Epithelial cell of esophagus (primary cell): ENCODE measurements around the gene COQ8B.
"Not testable (repeated sequence)": the region's sequence is repeated elsewhere in the genome, so short reads cannot be mapped to it uniquely, and the experiment has no call there.

ENCODE experiments used
- DNase-seq: peaks from one replicate; pipeline ENCODE4 v3.0.0; 2010; ENCODE audit warnings: low read depth
- H3K4me3 ChIP-seq: 2 replicates; pipeline ENCODE4 v1.5.1; 2011; ENCODE audit warnings: mild to moderate bottlenecking, low read length, control low read depth
- TF ChIP-seq, protein P1 (sequence below): IDR thresholded peaks from 2 replicates; pipeline ENCODE4 v1.5.1; 2011; ENCODE audit warnings: low read depth, mild to moderate bottlenecking, low read length, control low read depth, inconsistent platforms; ENCODE audit not compliant: insufficient read depth; ENCODE audit errors: missing control alignments

Gene COQ8B

DNA sequence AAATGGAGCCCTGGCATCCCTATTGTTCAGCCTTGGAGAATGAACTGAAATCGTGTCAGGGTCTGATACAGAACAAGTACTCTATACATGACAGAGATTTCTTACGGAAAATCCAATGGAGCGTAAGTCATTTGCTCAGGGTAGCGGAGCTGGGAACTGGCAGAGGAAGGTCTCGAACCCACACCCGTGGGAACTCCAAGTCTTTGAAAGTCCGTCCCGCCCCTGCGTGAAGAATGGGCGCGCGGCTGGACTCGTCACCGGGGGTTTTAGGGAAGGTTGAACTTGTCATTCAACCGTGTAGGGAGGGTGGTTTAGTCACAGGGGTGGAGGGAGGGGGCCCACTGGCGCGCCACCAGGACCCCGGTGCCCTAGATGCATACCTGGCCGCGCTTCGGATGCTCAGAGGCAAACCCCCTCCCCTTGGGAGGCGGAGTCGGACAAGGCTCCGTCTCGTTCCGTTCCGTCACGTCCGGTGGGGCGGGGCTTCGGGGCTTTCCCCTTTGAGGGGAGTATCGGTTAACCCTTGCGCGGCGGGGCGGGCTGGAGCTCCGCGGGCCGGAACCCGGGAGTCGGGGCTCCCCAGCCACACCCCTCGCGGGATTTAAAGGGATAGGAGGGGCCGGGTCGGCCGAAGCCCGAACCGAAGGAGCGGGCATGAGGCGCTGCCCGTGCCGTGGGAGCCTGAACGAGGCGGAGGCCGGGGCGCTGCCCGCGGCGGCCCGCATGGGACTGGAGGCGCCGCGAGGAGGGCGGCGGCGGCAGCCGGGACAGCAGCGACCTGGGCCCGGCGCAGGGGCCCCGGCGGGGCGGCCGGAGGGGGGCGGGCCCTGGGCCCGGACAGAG lies at the start of gene COQ8B, which contains the start of gene ITPKC:
TSS of gene COQ8B (minus strand) at position 405 of the 843 bp plus-strand sequence. CDS start 2,254 bp downstream, outside the sequence.
TSS of gene ITPKC (plus strand) at position 631 of the 843 bp plus-strand sequence. CDS start at position 655, 24 bp downstream.
- TF ChIP-seq, protein P1, sequence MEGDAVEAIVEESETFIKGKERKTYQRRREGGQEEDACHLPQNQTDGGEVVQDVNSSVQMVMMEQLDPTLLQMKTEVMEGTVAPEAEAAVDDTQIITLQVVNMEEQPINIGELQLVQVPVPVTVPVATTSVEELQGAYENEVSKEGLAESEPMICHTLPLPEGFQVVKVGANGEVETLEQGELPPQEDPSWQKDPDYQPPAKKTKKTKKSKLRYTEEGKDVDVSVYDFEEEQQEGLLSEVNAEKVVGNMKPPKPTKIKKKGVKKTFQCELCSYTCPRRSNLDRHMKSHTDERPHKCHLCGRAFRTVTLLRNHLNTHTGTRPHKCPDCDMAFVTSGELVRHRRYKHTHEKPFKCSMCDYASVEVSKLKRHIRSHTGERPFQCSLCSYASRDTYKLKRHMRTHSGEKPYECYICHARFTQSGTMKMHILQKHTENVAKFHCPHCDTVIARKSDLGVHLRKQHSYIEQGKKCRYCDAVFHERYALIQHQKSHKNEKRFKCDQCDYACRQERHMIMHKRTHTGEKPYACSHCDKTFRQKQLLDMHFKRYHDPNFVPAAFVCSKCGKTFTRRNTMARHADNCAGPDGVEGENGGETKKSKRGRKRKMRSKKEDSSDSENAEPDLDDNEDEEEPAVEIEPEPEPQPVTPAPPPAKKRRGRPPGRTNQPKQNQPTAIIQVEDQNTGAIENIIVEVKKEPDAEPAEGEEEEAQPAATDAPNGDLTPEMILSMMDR: no peak
- DNase-seq: peak; percentile 99

DNA sequence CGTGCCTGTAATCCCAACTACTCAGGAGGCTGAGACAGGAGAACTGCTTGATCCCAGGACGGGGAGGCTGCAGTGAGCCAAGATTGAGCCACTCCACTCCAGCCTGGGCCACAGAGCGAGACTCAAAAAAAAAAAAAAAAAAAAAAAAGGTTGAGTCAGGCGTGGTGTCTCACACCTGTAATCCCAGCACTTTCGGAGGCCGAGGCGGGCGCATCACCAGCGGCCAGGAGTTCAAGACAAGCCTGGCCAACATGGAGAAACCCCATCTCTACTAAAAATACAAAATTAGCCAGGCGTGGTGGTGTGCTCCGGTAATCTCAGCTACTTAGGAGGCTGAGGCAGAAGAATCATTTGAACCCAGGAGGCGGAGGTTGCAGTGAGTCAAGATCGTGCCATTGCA lies 49.7 kb upstream of the COQ8B start:
- DNase-seq, H3K4me3 ChIP-seq: not testable (repeated sequence)

More for the DNA sequence above, at the start of gene COQ8B, which contains the start of gene ITPKC:
- peak within 1 kb of the TSS; percentile 99 for H3K4me3 ChIP-seq

DNA sequence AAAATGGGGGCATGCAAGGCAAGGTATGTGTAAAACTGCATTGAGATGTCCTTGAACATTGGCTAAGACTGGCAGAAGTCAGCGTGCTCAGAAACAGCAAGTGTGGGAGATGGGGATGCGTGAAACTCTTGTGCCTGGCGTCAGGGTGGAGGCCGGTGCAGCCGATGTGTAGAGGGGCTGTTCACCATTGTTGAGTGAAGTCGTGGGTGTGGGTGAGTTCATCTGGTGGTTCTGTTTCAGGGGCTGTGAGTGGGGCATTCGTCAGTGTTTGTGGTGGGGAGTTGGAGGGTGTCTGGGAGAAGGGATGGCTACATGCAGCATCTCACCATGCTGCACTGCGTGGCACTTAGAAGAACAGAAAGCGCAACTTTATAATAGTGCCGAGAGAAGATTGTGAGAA lies 47.3 kb upstream of the COQ8B start:
- TF ChIP-seq, protein P1: no peak
- DNase-seq: no peak
- no peak overlapping the region for H3K4me3 ChIP-seq

DNA sequence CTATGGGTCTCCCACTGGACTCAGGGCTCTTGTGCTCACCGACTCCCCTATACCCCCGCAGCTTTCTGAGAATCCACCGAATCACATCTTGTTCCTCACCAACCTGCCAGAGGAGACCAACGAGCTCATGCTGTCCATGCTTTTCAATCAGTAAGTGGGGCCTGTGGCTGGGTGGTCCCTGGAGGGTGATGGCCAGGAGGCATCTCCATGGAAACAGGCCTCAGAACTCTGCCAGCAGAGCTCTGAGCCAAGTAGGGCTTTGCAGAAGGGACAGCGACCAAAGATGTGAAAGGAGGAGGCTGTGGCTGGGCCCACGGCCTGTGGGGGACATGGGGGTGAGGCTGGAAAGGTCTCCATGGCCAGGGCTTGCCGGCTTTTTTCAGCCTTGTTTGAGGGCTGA lies 46.8 kb upstream of the COQ8B start:
- TF ChIP-seq, protein P1: no peak
- DNase-seq: no peak
- no peak overlapping the region for H3K4me3 ChIP-seq

DNA sequence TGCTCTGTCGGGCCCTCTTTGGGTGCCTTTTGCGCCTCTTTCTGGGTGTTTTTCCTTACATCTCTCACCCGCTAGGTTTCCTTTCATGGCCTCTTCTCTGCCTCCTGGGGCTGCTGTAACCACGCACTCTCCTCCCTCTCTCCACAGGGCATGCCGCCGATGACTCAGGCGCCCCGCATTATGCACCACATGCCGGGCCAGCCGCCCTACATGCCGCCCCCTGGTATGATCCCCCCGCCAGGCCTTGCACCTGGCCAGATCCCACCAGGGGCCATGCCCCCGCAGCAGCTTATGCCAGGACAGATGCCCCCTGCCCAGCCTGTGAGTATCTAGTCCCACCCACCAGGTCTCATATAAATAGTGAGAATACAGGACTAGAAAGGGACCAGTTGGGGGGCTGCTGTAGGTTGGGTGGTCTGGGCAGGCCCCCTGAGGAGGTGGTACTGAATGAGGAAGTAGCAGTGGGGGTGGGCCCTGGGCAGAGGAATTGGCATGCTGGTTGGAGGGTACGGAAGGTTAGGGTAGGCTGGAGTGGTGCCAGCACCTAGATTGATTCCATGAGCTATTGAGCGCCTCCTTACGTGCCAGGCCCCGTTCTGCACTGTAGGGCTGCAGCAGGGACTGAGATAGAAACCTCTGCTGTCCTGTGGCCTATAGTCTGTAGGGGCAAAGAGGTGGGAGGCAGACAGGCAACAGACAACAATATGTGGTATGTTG lies 46.2 kb upstream of the COQ8B start:
- no peak for DNase-seq
- no peak overlapping the region for H3K4me3 ChIP-seq
- TF ChIP-seq, protein P1: no peak

DNA sequence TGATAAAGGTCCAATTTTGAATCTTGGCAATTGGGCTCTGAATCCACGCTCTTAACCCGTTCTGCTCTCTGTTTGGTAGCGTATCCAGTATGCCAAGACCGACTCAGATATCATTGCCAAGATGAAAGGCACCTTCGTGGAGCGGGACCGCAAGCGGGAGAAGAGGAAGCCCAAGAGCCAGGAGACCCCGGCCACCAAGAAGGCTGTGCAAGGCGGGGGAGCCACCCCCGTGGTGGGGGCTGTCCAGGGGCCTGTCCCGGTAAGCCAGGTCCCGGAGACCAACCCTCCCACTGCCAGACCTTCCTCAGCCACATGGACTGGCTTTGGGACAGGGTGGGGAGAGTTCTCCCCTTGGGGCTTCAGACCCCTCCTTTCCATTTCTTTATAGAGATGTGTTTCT lies 42.7 kb upstream of the COQ8B start:
- DNase-seq: no peak
- no peak overlapping the region for H3K4me3 ChIP-seq
- TF ChIP-seq, protein P1: no peak

DNA sequence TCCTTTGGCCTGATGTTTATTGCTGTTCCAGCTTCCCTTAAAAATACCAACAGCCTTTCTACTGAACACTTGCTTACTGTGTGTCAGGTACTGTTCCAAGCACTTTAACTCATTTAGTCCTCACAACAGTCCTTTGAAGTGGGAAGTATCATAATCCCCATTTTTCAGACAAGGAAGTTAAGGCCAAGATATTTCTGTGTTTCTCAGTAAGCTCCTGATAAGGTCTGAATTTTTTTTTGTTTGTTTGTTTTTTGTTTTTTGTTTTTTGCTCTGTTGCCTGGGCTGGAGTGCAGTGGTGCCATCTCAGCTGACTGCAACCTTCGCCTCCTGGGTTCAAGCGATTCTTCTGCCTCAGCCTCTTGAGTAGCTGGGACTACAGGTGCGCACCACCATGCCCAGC lies 41.8 kb upstream of the COQ8B start:
- TF ChIP-seq, protein P1: no peak
- no peak for DNase-seq
- no peak overlapping the region for H3K4me3 ChIP-seq
